Measurements from ENCODE around the gene ITLN1.
"Not testable (repeated sequence)": the region's sequence is repeated elsewhere in the genome, so short reads cannot be mapped to it uniquely, and the experiment has no call there.

ITLN1 gene

GRCh38 chr1:160867651-160868050 is 17.3 kb downstream of the ITLN1 start:
- DNase-seq (ENCODE audit: low read depth in 1 of 2, low spot score in 1 of 2) = peak in 1 of 2 experiments; percentile 73
- H3K27ac ChIP-seq (replicated peaks) = peak overlapping the region; percentile 68
- not testable (repeated sequence) for H3K4me3 ChIP-seq (replicated peaks; ENCODE audit: insufficient read depth, low read length); H3K27me3 ChIP-seq (ENCODE audit: insufficient read depth, poor library complexity, severe bottlenecking)
- TF ChIP-seq REST (IDR thresholded peaks at IDR 0.05; ENCODE audit: insufficient replicate concordance, low read depth) (peak; percentile 33), POLR2AphosphoS5 (IDR thresholded peaks at IDR 0.05; ENCODE audit: low read depth) (peak; percentile 71), SPI1 (IDR thresholded peaks at IDR 0.05; ENCODE audit: borderline replicate concordance, low read depth) (0 out of 2 replicates have a peak, but pooled peaks have one; percentile 13)

DNA sequence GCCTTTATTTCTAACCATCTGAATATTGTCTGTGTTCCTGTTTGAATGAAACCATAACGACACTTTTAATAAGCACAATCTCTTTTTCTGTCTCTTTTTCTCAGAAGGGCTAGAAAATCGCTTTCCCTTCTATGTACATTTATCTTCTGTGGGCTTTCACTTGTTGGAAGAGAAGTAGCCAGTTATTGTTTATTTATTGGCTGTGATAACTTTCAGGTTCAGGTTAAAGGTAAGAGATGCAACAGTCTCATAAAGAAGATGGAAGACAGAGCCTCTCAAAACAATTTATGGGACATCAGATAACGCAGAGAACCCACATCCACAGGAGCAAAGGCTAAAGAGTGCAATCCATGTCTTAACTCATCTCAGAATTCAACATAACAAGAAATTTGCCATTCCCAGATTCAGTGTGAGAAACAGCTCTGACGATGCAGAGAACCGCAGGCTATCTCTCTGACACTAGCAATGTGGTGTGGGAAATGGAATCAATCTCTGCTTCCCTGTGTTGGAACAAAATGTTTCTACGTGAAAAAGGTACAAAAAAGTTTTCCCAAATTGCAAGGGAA is 18.2 kb downstream of the ITLN1 start:
- DNase-seq (ENCODE audit: low read depth in 1 of 2, low spot score in 1 of 2) = no peak

DNA sequence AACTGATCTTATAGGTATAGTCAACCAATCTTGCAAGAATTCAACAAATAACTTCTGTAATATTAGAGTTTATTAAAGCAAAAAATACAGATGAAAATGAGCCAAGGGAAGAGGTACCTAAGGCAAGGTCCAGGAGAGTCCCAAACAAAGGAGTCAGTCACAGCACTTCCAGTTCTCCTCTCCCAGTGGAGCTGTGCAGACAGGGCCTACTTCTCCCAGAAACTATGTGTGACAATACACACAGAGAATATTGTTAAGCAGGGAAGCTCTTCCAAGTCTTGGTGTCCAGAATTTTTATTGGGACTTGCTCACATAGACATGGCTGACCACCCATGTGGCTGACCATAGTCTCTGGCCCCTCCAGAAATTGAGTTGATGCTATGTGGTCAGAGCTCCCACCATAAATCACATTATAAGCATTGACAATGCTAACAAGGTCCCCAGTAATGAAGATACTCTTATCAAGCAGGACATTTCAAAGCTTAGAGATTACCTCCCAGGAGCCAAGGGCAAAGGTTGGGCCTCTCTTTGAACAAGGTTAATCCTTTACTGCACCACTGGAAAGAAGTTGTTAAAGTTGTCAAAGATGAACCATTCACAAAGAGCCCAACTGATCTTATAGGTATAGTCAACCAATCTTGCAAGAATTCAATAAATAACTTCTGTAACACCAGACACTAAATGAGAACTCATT is 18.8 kb downstream of the ITLN1 start:
- no peak overlapping the region for H3K27ac ChIP-seq (replicated peaks)
- DNase-seq (ENCODE audit: low read depth in 1 of 2, low spot score in 1 of 2) = no peak
- H3K27me3 ChIP-seq (ENCODE audit: insufficient read depth, poor library complexity, severe bottlenecking) = no peaks in the 10 kb centered on the region
- TF ChIP-seq GABPA (IDR thresholded peaks at IDR 0.05; ENCODE audit: low read depth) = no peak
- no peak for TF ChIP-seq SPI1 (IDR thresholded peaks at IDR 0.05; ENCODE audit: borderline replicate concordance, low read depth)
- no peak for TF ChIP-seq REST (IDR thresholded peaks at IDR 0.05; ENCODE audit: insufficient replicate concordance, low read depth)
- TF ChIP-seq, protein P1, sequence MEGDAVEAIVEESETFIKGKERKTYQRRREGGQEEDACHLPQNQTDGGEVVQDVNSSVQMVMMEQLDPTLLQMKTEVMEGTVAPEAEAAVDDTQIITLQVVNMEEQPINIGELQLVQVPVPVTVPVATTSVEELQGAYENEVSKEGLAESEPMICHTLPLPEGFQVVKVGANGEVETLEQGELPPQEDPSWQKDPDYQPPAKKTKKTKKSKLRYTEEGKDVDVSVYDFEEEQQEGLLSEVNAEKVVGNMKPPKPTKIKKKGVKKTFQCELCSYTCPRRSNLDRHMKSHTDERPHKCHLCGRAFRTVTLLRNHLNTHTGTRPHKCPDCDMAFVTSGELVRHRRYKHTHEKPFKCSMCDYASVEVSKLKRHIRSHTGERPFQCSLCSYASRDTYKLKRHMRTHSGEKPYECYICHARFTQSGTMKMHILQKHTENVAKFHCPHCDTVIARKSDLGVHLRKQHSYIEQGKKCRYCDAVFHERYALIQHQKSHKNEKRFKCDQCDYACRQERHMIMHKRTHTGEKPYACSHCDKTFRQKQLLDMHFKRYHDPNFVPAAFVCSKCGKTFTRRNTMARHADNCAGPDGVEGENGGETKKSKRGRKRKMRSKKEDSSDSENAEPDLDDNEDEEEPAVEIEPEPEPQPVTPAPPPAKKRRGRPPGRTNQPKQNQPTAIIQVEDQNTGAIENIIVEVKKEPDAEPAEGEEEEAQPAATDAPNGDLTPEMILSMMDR (IDR thresholded peaks at IDR 0.05; ENCODE audit: insufficient read depth, low read length) = no peak
- no peak for TF ChIP-seq POLR2AphosphoS5 (IDR thresholded peaks at IDR 0.05; ENCODE audit: low read depth)
- H3K4me3 ChIP-seq (replicated peaks; ENCODE audit: insufficient read depth, low read length) = no peak overlapping the region

More for the DNA sequence above, 18.2 kb downstream of the ITLN1 start:
- TF ChIP-seq, protein P1 (IDR thresholded peaks at IDR 0.05; ENCODE audit: insufficient read depth, low read length) = no peak
- TF ChIP-seq GABPA (IDR thresholded peaks at IDR 0.05; ENCODE audit: low read depth) (no peak), POLR2AphosphoS5 (IDR thresholded peaks at IDR 0.05; ENCODE audit: low read depth) (no peak), REST (IDR thresholded peaks at IDR 0.05; ENCODE audit: insufficient replicate concordance, low read depth) (no peak), SPI1 (IDR thresholded peaks at IDR 0.05; ENCODE audit: borderline replicate concordance, low read depth) (no peak)
- Histone ChIP-seq H3K27ac (replicated peaks) (no peak overlapping the region), H3K27me3 (ENCODE audit: insufficient read depth, poor library complexity, severe bottlenecking) (no peaks in the 10 kb centered on the region), H3K4me3 (replicated peaks; ENCODE audit: insufficient read depth, low read length) (no peak overlapping the region)

All from HL-60 (cell line).